ENCODE results near the gene SPTBN4. TPM values are rescaled to one million over a fixed set of nuclear protein-coding genes. Genes with fewer than 3 reads are reported as not detected.

SPTBN4 gene
- total and polyA plus RNA-seq, 4 donors: 0.58 to 0.80 (median 0.72) TPM

DNA sequence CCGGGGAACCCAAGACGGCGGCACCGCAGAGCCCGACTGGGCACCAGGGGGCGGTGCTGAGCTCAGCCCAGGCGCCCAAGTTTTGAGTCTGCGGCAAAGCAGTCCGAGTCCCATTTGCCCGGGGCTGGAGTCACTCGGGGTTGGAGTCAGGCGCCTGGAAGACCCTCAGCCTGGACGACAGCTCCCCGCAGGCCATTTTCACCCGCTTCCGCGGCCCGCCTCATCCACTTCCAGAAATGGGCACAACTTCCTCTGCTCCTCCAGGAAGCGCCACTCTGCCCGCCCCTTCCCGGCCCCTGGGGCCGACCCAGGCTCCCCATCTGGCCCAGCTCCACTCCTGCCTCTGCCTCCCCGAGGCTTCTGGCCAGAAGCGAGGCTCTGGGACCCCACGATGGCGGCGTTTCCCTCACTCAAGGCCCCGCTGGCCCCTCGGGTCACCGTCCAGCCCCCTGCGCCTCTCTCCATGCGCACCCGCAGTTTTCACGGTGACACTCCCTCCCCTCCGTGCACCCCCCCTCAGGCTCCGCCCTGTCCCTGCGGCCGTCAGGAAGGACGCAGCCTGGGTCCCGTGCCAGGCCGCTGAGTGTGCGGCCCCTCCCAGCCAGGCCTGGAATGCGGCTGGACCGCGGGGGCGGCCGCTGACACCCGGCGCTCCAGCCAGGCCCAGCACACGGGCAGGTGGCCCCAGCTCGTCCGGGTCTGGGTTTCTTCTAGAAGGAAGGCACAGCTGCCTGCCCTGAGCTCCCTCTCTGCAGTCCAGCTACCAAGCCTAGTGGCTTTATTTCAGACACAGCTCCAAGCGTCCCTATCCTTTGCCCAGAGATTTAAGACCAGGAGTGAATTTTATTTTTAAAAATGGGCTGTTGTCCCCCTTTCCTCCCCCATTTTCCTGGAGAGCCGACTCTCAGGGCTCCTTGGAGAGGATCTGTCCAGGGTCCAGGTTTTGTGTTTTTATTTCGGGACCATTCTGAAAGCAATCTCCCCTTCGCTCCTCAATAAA lies 45.7 kb upstream of the SPTBN4 start:
- no peaks in the 10 kb centered on the region for H3K9me3 ChIP-seq (ENCODE audit: control insufficient read depth in 4 of 4, insufficient read depth in 3 of 4, low read length in 3 of 4)
- H3K27ac ChIP-seq (ENCODE audit: low read depth in 1 of 2, low read length in 1 of 2): peak overlapping the region; percentile 95 to 100
- ATAC-seq (ENCODE audit: insufficient read depth, low FRiP score): peak; percentile 81
- no peaks in the 10 kb centered on the region for H3K27me3 ChIP-seq (ENCODE audit: control insufficient read depth in 3 of 3, insufficient read depth in 3 of 3, low read length in 2 of 3)
- peak overlapping the region; percentile 55 for H3K4me3 ChIP-seq
- peak; percentile 95 to 97 (median 95) for DNase-seq
- H3K9ac ChIP-seq (ENCODE audit: insufficient read depth in 1 of 2, low read length in 2 of 2): peak overlapping the region; percentile 63 to 72
- TF ChIP-seq, protein P1, sequence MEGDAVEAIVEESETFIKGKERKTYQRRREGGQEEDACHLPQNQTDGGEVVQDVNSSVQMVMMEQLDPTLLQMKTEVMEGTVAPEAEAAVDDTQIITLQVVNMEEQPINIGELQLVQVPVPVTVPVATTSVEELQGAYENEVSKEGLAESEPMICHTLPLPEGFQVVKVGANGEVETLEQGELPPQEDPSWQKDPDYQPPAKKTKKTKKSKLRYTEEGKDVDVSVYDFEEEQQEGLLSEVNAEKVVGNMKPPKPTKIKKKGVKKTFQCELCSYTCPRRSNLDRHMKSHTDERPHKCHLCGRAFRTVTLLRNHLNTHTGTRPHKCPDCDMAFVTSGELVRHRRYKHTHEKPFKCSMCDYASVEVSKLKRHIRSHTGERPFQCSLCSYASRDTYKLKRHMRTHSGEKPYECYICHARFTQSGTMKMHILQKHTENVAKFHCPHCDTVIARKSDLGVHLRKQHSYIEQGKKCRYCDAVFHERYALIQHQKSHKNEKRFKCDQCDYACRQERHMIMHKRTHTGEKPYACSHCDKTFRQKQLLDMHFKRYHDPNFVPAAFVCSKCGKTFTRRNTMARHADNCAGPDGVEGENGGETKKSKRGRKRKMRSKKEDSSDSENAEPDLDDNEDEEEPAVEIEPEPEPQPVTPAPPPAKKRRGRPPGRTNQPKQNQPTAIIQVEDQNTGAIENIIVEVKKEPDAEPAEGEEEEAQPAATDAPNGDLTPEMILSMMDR (IDR thresholded peaks at IDR 0.05; ENCODE audit: control extremely low read depth, extremely low read depth): peak; percentile 79
- WGBS, 2 donors: 2% methylated on average over 56 of the region's 56 CpGs
- H3K36me3 ChIP-seq (ENCODE audit: control insufficient read depth in 4 of 4, insufficient read depth in 4 of 4, low read length in 4 of 4): peaks cover 5 to 11% (median 9%) of the 10 kb centered on the region in 4 donors
- peaks cover 2 to 25% (median 5%) of the 10 kb centered on the region in 5 donors for H3K4me1 ChIP-seq (ENCODE audit: control insufficient read depth in 5 of 5, insufficient read depth in 5 of 5, low read length in 5 of 5)

DNA sequence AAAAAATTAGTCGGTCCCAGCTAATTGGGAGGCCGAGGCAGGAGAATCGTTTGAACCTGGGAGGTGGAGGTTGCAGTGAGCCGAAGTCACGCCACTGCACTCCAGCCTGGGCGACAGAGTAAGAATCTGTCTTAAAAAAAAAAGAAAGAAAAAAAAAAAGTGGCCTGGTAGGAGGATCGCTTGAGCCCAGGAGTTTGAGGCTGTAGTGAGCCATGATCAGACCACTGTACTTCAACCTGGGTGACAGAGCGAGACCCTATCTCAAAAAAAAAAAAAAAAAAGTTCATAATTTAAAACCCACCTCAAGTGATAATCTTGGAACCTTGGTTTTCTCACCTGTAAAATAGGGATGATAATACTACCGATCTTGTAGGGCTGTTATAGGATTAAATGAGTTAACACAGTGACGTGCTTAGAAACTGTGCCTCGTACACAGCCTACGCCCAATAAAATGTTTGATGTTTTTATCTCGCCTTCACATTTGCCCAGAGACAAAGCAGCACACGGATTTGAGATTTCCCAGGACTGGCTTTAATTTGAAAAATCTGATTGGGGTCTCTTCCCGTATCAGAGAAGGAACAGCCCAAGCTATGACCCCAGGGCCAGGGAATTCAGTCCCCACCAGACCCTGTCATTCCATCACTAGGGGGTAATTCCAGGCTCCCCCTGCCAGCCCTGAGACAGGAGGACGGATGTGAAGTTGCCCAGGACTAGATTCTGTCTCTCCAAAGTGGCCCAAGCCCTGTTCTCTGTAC lies 44.6 kb upstream of the SPTBN4 start:
- TF ChIP-seq, protein P1 (IDR thresholded peaks at IDR 0.05; ENCODE audit: control extremely low read depth, extremely low read depth): no peak
- Histone ChIP-seq H3K36me3 (ENCODE audit: control insufficient read depth in 4 of 4, insufficient read depth in 4 of 4, low read length in 4 of 4) (peaks cover 5 to 11% (median 9%) of the 10 kb centered on the region in 4 donors), H3K9me3 (ENCODE audit: control insufficient read depth in 4 of 4, insufficient read depth in 3 of 4, low read length in 3 of 4) (no peaks in the 10 kb centered on the region), H3K27ac (ENCODE audit: low read depth in 1 of 2, low read length in 1 of 2) (peak overlapping the region; percentile 95 to 100), H3K4me3 (no peak overlapping the region), H3K27me3 (ENCODE audit: control insufficient read depth in 3 of 3, insufficient read depth in 3 of 3, low read length in 2 of 3) (no peaks in the 10 kb centered on the region), H3K9ac (ENCODE audit: insufficient read depth in 1 of 2, low read length in 2 of 2) (no peak overlapping the region), H3K4me1 (ENCODE audit: control insufficient read depth in 5 of 5, insufficient read depth in 5 of 5, low read length in 5 of 5) (peaks cover 0 to 23% (median 5%) of the 10 kb centered on the region in 5 donors)
- ATAC-seq (ENCODE audit: insufficient read depth, low FRiP score) (no peak), DNase-seq (no peak)
- WGBS, 2 donors: 76 to 86% methylated on average over 16 of the region's 16 CpGs

DNA sequence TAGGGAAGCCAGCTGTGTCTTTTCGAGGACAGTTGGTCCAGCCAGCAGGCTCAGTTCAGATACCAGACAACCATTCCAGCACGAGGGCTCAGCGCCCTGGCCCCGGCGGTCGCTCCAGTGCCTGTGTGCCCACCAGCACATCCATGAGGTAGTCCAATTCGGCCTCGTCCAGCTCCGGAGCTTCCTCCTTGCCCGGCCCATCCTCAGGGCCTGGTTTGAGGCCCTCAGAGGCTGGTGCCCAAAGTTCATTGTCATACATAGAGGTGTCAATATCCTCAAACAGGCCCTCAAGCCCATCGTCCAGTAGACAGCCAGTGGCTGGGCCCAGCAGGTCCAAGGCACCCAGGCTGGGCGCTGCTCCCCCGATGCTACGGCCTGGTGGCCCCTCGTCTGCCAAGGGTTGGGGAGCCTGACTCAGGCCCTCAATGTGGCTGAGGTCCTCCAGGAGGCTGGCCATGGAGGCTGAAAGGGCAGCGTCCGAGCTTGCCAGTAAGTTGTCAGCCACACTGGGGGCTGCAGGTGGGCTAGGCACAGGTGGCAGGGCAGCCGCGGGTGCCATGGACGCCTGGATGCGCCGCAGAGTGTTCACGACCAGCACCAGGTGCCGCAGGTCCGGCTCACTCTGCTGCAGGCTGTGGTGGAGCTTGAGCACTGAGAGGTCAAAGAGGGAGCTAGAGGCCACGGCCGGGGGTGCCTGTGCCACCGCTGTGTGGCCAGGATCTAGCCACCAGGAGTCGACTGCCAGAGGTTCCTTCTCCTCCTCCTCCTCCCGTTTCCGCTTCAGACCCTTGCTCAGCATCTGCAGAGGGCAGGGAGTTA lies 43.8 kb upstream of the SPTBN4 start:
- Histone ChIP-seq H3K4me1 (ENCODE audit: control insufficient read depth in 5 of 5, insufficient read depth in 5 of 5, low read length in 5 of 5) (peaks cover 0 to 17% (median 2%) of the 10 kb centered on the region in 5 donors), H3K4me3 (no peak overlapping the region), H3K9ac (ENCODE audit: insufficient read depth in 1 of 2, low read length in 2 of 2) (no peak overlapping the region), H3K27me3 (ENCODE audit: control insufficient read depth in 3 of 3, insufficient read depth in 3 of 3, low read length in 2 of 3) (no peaks in the 10 kb centered on the region), H3K9me3 (ENCODE audit: control insufficient read depth in 4 of 4, insufficient read depth in 3 of 4, low read length in 3 of 4) (no peaks in the 10 kb centered on the region), H3K36me3 (ENCODE audit: control insufficient read depth in 4 of 4, insufficient read depth in 4 of 4, low read length in 4 of 4) (peaks cover 5 to 11% (median 9%) of the 10 kb centered on the region in 4 donors), H3K27ac (ENCODE audit: low read depth in 1 of 2, low read length in 1 of 2) (peak overlapping the region in 1 of 2 donors; percentile 50)
- ATAC-seq (ENCODE audit: insufficient read depth, low FRiP score) (no peak), DNase-seq (no peak)
- TF ChIP-seq, protein P1 (IDR thresholded peaks at IDR 0.05; ENCODE audit: control extremely low read depth, extremely low read depth): no peak
- WGBS, 2 donors: 87 to 93% methylated on average over 30 to 31 of the region's 31 CpGs
